Measurements from ENCODE around the gene CKS2. TPM values are rescaled to one million over a fixed set of nuclear protein-coding genes. Genes with fewer than 3 reads are reported as not detected.

Gene CKS2
- total RNA-seq, 1 experiment from 2014 or later: 132 TPM

GRCh38 chr9:89330513-89330912, 19.5 kb downstream of the CKS2 start:
- ATAC-seq (no peak), DNase-seq (ENCODE audit: low read depth, low spot score) (no peak)
- CTCF ChIA-PET: no interaction called here
- in situ Hi-C loops (cut with HindIII; ENCODE audit: low pct_unique_long_range_greater_than_20kb, low sequenced_read_pairs): no loop called here
- POLR2A ChIA-PET: no interaction called here
- TSS peak; percentile 13 for BruUV-seq (replicated peaks)
- no peaks in the 10 kb centered on the region for H3K27me3 ChIP-seq (ENCODE audit: control insufficient read depth, insufficient read depth, low read length)
- H3K9me3 ChIP-seq (ENCODE audit: control insufficient read depth, insufficient read depth, low read depth, low read length): no peaks in the 10 kb centered on the region
- H3K4me3 ChIP-seq (ENCODE audit: low read depth in 2 of 2, low read length in 2 of 2): no peak overlapping the region
- intact Hi-C loops (cut with micrococcal nuclease; ENCODE audit: unreplicated experiment): no loop called here
- TF ChIP-seq CTCF (IDR thresholded peaks at IDR 0.05) (no peak), SIN3A (IDR thresholded peaks at IDR 0.05; ENCODE audit: borderline replicate concordance, insufficient read depth, low read depth, low read length) (no peak), TCF7L2 (IDR thresholded peaks at IDR 0.05; ENCODE audit: low read depth, low read length) (no peak), POLR2AphosphoS5 (IDR thresholded peaks at IDR 0.05; ENCODE audit: low read depth, low read length) (no peak), REST (IDR thresholded peaks at IDR 0.05; ENCODE audit: insufficient read depth in 1 of 2, low read depth in 2 of 2, low read length in 1 of 2) (no peak)
- no peak overlapping the region for H3K27ac ChIP-seq (ENCODE audit: low read length)
- H3K4me1 ChIP-seq (ENCODE audit: control insufficient read depth, insufficient read depth, low read length): no peaks in the 10 kb centered on the region
- H3K36me3 ChIP-seq (ENCODE audit: control insufficient read depth, insufficient read depth, low read length): peaks cover 3% of the 10 kb centered on the region; the same call in 1 of the 2 replicates

GRCh38 chr9:89339807-89340206, 28.8 kb downstream of the CKS2 start:
- no peak for DNase-seq (ENCODE audit: low read depth, low spot score)
- POLR2A ChIA-PET: no interaction called here

More at GRCh38 chr9:89339807-89340206, 28.8 kb downstream of the CKS2 start:
- BruUV-seq (replicated peaks): no TSS peak
- intact Hi-C loops (cut with micrococcal nuclease; ENCODE audit: unreplicated experiment) (no loop called here), in situ Hi-C loops (cut with HindIII; ENCODE audit: low pct_unique_long_range_greater_than_20kb, low sequenced_read_pairs) (no loop called here)
- Histone ChIP-seq H3K4me1 (ENCODE audit: control insufficient read depth, insufficient read depth, low read length) (no peaks in the 10 kb centered on the region), H3K27ac (ENCODE audit: low read length) (no peak overlapping the region), H3K36me3 (ENCODE audit: control insufficient read depth, insufficient read depth, low read length) (no peaks in the 10 kb centered on the region; the same call in 1 of the 2 replicates), H3K9me3 (ENCODE audit: control insufficient read depth, insufficient read depth, low read depth, low read length) (no peaks in the 10 kb centered on the region), H3K4me3 (ENCODE audit: low read depth in 2 of 2, low read length in 2 of 2) (no peak overlapping the region), H3K27me3 (ENCODE audit: control insufficient read depth, insufficient read depth, low read length) (no peaks in the 10 kb centered on the region)
- no peak for TF ChIP-seq CTCF (IDR thresholded peaks at IDR 0.05)
- ATAC-seq: no peak
- CTCF ChIA-PET: no interaction called here
